COLO668 (cell line): ENCODE measurements around the gene NDUFV1.

Experiments
- DNase-seq: peaks from one replicate; lab custom pipeline; 2025; ENCODE audit not compliant: unreplicated experiment; lab: John Stamatoyannopoulos, UW

Gene NDUFV1

DNA sequence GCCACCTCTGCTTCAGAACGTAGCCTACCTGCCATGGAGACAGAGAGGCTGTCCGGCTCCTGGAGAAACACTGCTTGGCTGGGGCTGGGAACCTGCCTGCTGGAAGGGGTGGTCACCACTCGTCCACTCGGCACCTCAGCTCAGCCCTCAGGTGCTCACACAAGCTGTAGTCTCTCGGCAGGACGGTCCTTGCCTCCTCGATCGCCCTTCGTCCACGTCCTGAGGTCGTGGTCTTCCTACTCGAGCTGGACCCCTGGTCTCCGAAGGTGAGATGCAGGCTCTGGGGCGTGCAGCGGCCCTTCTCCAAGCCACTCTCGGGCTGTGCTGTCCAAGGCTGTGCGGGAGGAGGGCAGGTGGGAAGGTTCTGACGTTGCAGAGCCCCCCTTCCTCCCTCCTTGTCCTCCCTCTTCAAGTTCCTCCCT, 32.7 kb downstream of the NDUFV1 start, which contains the start of gene TBX10:
Gene TBX10 (minus strand): TSS at position 326 of the 422 bp plus-strand sequence. CDS start 291 bp downstream, at position 35.
- no peak for DNase-seq

GRCh38 chr11:67640021-67640757, 33.5 kb downstream of the NDUFV1 start:
- DNase-seq, result peak; percentile 61

- no peak for DNase-seq
Measured at GRCh38 chr11:67640758-67641337, 34.1 kb downstream of the NDUFV1 start.

GRCh38 chr11:67641338-67642172, 34.8 kb downstream of the NDUFV1 start:
- DNase-seq, result no peak

DNA sequence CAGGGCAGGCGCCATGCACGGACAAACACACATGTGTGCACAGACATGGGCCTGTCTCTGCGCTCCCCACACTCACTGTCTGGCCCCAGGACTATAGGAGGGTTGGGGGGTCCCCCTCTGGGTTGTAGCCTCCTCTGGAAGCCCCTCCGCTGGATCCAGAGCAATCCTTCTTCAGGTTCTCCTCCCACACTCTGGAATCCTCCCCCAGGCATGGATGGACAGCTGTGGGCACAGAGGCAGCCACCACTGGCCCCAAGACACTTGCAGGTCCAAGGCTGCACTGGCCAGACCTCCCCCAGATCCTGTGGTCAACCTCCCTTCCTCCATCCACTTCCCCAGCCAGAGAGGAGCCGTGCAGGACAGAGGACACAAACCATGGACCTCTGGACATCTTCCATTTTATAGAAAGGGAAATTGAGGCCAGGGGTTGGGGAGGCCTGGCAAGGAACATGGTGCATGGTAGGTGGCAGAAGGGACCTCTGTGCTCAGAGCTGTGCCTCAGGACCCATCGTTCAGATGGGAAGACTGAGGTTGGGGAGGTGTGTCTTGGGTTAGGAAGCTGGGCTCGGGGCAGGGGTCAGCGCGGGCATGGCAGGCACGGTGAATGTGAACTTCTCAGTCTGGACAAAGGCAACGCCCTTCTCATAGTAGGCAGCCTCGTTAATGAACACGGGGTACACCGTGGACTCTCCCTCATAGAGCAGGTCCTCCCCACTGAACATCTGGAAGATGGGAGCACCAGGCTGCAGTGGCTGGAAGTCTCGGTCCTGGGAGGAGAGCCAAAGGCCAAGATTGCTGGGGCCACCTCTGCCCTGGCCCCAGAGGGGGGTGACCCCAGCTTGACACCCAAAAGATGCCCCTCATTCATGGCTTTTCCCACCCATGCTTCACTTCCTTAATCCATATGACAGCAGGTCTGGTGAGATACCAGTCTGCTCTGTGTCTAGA, 35.7 kb downstream of the NDUFV1 start:
- no peak for DNase-seq

GRCh38 chr11:67644042-67644441, 37.3 kb downstream of the NDUFV1 start:
- no peak for DNase-seq

- DNase-seq, result no peak
Measured at GRCh38 chr11:67644472-67645418, 38.0 kb downstream of the NDUFV1 start.

GRCh38 chr11:67645521-67646461, 39.1 kb downstream of the NDUFV1 start:
- DNase-seq, result no peak

DNA sequence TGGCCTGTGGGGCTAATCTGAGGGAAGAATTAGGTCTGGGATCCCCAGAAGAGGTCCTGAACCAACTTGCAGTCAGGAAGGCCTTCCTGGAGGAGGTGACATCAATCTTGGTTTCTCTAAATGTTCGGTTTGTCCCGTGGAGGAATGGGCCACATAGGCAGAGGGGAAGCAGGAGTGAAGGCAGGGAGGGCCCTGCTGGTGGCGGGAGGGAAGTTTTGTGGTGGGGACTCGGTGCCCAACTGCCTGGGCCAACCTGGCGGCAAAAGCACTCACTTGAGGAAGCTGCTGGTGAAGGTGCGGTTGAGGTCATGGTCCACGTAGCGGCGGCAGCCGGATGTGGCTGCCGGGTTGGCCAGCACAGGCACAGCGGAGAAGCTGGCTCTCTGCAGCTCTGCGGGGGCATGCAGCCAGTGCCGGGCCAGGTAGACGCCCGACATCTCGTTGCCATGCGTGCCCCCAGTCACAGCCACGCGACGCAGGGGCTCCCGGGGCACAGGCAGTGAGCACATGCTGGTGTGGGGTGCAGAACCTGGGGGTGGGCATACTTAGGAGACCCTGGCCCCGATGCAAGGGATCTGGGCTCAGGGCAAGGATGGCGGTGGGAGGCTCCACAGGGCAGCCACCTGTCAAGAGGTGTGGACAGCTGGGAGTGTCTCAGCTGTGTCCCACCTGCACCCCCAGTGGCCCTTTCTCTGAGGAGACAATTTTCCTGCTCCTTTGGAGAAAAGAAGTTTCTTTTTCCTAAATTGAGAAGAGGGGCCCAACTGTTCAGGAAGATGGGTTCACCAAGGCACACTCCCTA, 40.0 kb downstream of the NDUFV1 start:
- DNase-seq, result no peak

DNA sequence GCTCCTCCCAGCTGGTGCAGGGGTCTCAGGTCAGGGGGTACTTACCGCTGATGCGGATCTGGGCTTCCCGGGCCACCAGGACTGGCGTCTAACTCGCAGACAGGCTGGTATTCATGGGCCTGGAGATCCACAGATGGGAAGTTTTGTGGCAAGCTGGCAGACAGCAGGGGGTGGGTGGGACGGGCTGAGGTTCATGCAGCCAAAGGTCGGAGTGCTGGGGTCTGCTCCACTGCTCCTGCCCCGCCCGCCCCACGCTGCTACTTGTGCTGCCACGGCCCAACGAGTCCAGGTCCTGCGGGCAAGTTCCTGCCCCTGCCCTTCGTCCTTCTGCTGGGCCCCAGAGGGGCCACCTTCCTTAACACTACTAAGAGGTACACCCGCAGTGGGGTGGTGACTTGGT, 40.7 kb downstream of the NDUFV1 start:
- DNase-seq, result no peak

DNA sequence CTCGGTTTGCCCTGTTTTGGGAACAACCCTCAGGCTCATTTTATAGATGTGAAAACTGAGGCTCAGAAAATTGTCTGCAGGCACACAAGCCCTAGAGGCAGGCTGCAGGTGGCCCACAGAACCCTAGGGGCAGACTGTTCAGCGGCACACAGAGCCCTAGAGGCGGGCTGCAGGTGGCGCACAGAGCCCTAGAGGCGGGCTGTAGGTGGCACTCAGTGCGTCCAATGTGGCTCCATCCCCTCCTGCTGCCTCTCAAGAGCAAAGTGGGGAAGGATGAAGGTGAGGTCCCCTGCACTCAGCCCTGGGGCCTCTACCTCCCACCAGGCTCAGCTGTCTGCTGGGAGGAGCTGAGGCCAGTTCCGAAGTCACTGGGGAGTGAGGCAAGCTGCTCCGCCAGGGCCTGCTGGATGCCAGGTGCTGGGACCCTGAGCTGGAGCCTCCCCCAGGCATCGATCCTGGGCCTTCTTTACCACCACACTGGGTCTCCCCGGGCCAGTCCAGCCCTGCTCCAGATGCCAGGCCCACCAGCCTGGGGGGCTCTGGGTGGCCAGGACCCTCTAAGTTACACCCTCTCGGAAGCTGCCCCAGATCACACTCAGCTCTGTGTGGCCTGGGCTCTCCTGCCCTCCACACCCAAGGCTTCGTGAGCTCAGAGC, 41.5 kb downstream of the NDUFV1 start:
- peak; percentile 71 for DNase-seq

GRCh38 chr11:67648796-67649613, 42.3 kb downstream of the NDUFV1 start:
- DNase-seq, result no peak

- DNase-seq, result no peak
Measured at GRCh38 chr11:67649634-67650510, 43.1 kb downstream of the NDUFV1 start.

DNA sequence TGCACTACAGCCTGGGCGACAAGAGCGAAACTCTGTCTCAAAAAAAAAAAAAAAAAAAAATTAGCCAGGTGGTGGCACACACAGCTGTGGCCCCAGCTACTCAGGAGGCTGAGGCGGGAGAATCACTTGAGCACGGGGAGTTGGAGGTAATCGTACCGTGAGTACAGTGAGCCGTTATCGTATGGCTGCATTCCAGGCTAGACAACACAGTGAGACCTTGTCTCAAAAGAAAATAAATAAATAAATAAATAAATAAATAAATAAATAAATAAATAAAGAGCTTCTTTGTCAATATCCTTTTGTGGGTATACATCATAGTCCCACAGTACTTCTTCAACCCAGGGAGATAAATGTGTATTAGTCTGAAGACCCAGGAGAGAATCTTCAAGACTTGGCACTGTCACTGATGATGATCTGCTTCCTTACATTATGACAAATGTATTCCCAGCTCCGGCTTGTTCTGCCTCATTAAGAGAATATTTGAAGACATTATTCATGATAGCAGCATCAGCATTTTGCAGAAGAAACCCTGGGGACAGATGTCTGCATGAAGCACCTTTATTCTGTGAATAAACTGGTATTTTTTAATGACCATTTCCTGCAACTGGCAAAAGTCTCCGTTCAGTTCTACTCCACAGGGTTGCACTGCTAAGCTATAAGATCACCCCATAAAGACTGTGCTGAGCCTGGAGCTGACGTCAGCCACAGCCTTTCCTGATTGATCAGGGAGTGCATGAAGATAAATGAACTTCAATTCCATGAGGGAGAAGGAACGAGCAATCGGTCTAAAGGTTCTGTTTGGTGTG, 45.4 kb downstream of the NDUFV1 start:
- DNase-seq, result no peak
